GM23338 (cell line): ENCODE data around the gene RASGRF2.

Experiments
- CTCF ChIP-seq, 2 experiments: fragments of 200-600 bp in 1 of 2; sonication (generic) in 1 of 2; conservative IDR thresholded peaks; 2 replicates each; pipeline versions ENCODE4 v1.5.1 to v1.6.1; 2016 to 2017; ENCODE audit warnings: antibody characterized with exemption in 2 of 2, low read depth in 2 of 2, mild to moderate bottlenecking in 2 of 2, moderate library complexity in 1 of 2
- EZH2 ChIP-seq: fragments of 200-600 bp; sonication (generic); IDR thresholded peaks from one replicate; pipeline ENCODE4 v1.8.0; 2017; ENCODE audit warnings: antibody characterized with exemption, mild to moderate bottlenecking, low read depth; ENCODE audit not compliant: unreplicated experiment
- EZH2phosphoT487 ChIP-seq: fragments of 200-600 bp; sonication (generic); IDR thresholded peaks from one replicate; pipeline ENCODE4 v1.8.1; 2018; ENCODE audit warnings: antibody characterized with exemption; ENCODE audit not compliant: unreplicated experiment
- POLR2AphosphoS5 ChIP-seq: IDR thresholded peaks from 2 replicates; pipeline ENCODE4 v1.6.1; 2016; ENCODE audit warnings: antibody characterized with exemption, low read depth
- REST ChIP-seq: IDR thresholded peaks from one replicate; pipeline ENCODE4 v1.6.1; 2018; ENCODE audit warnings: antibody characterized with exemption; ENCODE audit not compliant: unreplicated experiment
- STAT1 ChIP-seq: IDR thresholded peaks from one replicate; pipeline ENCODE4 v1.6.1; 2016; ENCODE audit warnings: antibody characterized with exemption; ENCODE audit not compliant: unreplicated experiment
- ZNF331 ChIP-seq: fragments of 250-450 bp; sonication (Bioruptor Pico); IDR thresholded peaks from 2 replicates; pipeline ENCODE4 v1.5.0; 2020; ENCODE audit warnings: low read depth, mild to moderate bottlenecking, moderate library complexity

- TF ChIP-seq CTCF (conservative IDR thresholded peaks at IDR 0.05; ENCODE audit: low read depth in 2 of 2) (no peak), POLR2AphosphoS5 (no peak), EZH2phosphoT487 (no peak), STAT1 (no peak), REST (no peak), ZNF331 (CRISPR knock-in tag) (no peak), EZH2 (no peak)
Measured at GRCh38 chr5:81045389-81045807, 85.2 kb downstream of the RASGRF2 start.
